ENCODE results near the gene ITPR3. TPM values are rescaled to one million over a fixed set of nuclear protein-coding genes. Genes with fewer than 3 reads are reported as not detected.

Gene ITPR3
- total and polyA plus RNA-seq, 2 donors from 2014 or later: 4.2 to 86.3 TPM

DNA sequence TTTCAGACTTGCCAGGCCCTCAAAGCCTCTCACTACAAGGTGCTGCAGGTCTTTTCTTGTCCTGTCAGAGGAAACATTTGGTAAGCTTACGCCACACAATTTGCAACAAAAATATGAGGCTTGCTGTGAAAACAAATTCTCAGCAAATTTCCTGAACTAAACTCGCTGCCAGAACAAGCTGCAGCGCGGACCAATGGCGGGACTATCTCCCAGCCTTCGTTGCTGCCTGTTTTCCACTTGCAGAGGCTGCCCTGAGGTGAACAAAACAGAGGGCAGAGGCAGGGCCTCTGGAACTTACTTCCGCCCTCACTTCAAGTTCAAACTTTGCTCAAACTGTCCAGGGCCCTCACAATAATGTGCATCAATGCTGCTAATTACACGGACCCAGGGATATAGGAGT lies 78.0 kb downstream of the ITPR3 start:
- H3K36me3 ChIP-seq (ENCODE audit: control insufficient read depth in 2 of 3, insufficient read depth in 3 of 3, low read length in 3 of 3): peaks cover 0 to 12% (median 7%) of the 10 kb centered on the region in 3 donors
- TF ChIP-seq, protein P1, sequence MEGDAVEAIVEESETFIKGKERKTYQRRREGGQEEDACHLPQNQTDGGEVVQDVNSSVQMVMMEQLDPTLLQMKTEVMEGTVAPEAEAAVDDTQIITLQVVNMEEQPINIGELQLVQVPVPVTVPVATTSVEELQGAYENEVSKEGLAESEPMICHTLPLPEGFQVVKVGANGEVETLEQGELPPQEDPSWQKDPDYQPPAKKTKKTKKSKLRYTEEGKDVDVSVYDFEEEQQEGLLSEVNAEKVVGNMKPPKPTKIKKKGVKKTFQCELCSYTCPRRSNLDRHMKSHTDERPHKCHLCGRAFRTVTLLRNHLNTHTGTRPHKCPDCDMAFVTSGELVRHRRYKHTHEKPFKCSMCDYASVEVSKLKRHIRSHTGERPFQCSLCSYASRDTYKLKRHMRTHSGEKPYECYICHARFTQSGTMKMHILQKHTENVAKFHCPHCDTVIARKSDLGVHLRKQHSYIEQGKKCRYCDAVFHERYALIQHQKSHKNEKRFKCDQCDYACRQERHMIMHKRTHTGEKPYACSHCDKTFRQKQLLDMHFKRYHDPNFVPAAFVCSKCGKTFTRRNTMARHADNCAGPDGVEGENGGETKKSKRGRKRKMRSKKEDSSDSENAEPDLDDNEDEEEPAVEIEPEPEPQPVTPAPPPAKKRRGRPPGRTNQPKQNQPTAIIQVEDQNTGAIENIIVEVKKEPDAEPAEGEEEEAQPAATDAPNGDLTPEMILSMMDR (IDR thresholded peaks at IDR 0.05; ENCODE audit: borderline replicate concordance, extremely low read depth, insufficient read depth): no peak
- H3K9ac ChIP-seq (ENCODE audit: low read length in 3 of 3): no peak overlapping the region
- intact Hi-C loops (cut with DNase I): loop anchor here (10.0 kb wide), 1 partner anchor 114 kb away; the partner anchor contains the start of gene BAK1
- DNase-seq (peak in 1 of 5 donors; percentile 63), FAIRE-seq (no peak)
- no peaks in the 10 kb centered on the region for H3K27me3 ChIP-seq (ENCODE audit: control insufficient read depth, insufficient read depth, low read length)
- H3K4me3 ChIP-seq (ENCODE audit: low read length in 3 of 3): no peak overlapping the region
- H3K4me1 ChIP-seq (ENCODE audit: control insufficient read depth in 2 of 3, insufficient read depth in 2 of 3, low read depth in 1 of 3, low read length in 3 of 3): peaks cover 0 to 9% (median 6%) of the 10 kb centered on the region in 3 donors
- H3K27ac ChIP-seq (ENCODE audit: low read depth in 2 of 2, low read length in 2 of 2): no peak overlapping the region
- H3K9me3 ChIP-seq (ENCODE audit: control insufficient read depth in 2 of 3, insufficient read depth in 1 of 3, low read length in 3 of 3): no peaks in the 10 kb centered on the region

DNA sequence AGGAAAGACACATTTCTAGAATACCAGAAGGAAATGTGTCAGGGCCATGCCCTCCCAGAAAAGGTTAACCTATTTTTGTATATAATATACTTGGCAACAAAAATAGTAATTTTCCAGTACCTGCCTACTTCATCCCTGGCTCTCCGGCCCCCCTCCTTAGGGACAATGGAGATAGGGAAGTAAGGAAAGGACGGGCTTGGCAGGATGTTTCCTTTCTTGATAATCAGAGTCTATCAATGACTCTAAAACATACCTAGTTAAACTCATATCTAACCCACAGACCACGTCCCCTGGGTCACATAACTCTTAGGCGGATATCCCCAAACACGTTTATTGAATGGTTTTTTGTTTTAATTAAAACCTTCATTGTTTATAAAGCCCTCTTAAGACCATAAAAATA lies 78.6 kb downstream of the ITPR3 start:
- H3K4me1 ChIP-seq (ENCODE audit: control insufficient read depth in 2 of 3, insufficient read depth in 2 of 3, low read depth in 1 of 3, low read length in 3 of 3): peaks cover 0 to 9% (median 6%) of the 10 kb centered on the region in 3 donors
- no peak overlapping the region for H3K27ac ChIP-seq (ENCODE audit: low read depth in 2 of 2, low read length in 2 of 2)
- H3K36me3 ChIP-seq (ENCODE audit: control insufficient read depth in 2 of 3, insufficient read depth in 3 of 3, low read length in 3 of 3): peaks cover 0 to 12% (median 7%) of the 10 kb centered on the region in 3 donors
- intact Hi-C loops (cut with DNase I): loop anchor here (10.0 kb wide), 1 partner anchor 115 kb away; the partner anchor contains the start of gene BAK1
- TF ChIP-seq, protein P1 (IDR thresholded peaks at IDR 0.05; ENCODE audit: borderline replicate concordance, extremely low read depth, insufficient read depth): no peak
- H3K4me3 ChIP-seq (ENCODE audit: low read length in 3 of 3): no peak overlapping the region
- FAIRE-seq (no peak), DNase-seq (peak in 1 of 5 donors; percentile 17)
- no peak overlapping the region for H3K9ac ChIP-seq (ENCODE audit: low read length in 3 of 3)
- H3K27me3 ChIP-seq (ENCODE audit: control insufficient read depth, insufficient read depth, low read length): no peaks in the 10 kb centered on the region
- no peaks in the 10 kb centered on the region for H3K9me3 ChIP-seq (ENCODE audit: control insufficient read depth in 2 of 3, insufficient read depth in 1 of 3, low read length in 3 of 3)

GRCh38 chr6:33700391-33701050 lies 79.4 kb downstream of the ITPR3 start:
- DNase-seq (peak; percentile 74 to 87 (median 79)), FAIRE-seq (no peak)
- intact Hi-C loops (cut with DNase I): no loop called here
- no peak overlapping the region for H3K27ac ChIP-seq (ENCODE audit: low read depth in 2 of 2, low read length in 2 of 2)
- H3K9ac ChIP-seq (ENCODE audit: low read length in 3 of 3): no peak overlapping the region
- H3K27me3 ChIP-seq (ENCODE audit: control insufficient read depth, insufficient read depth, low read length): no peaks in the 10 kb centered on the region
- TF ChIP-seq, protein P1 (IDR thresholded peaks at IDR 0.05; ENCODE audit: borderline replicate concordance, extremely low read depth, insufficient read depth): peak; percentile 64
- H3K9me3 ChIP-seq (ENCODE audit: control insufficient read depth in 2 of 3, insufficient read depth in 1 of 3, low read length in 3 of 3): no peaks in the 10 kb centered on the region
- H3K4me3 ChIP-seq (ENCODE audit: low read length in 3 of 3): no peak overlapping the region
- H3K4me1 ChIP-seq (ENCODE audit: control insufficient read depth in 2 of 3, insufficient read depth in 2 of 3, low read depth in 1 of 3, low read length in 3 of 3): peaks cover 0 to 9% (median 0%) of the 10 kb centered on the region in 3 donors
- peaks cover 0 to 12% (median 7%) of the 10 kb centered on the region in 3 donors for H3K36me3 ChIP-seq (ENCODE audit: control insufficient read depth in 2 of 3, insufficient read depth in 3 of 3, low read length in 3 of 3)

Measured in kidney (tissue), 14 donors.